ENCODE measurements around the gene TRHDE.

Gene TRHDE

DNA sequence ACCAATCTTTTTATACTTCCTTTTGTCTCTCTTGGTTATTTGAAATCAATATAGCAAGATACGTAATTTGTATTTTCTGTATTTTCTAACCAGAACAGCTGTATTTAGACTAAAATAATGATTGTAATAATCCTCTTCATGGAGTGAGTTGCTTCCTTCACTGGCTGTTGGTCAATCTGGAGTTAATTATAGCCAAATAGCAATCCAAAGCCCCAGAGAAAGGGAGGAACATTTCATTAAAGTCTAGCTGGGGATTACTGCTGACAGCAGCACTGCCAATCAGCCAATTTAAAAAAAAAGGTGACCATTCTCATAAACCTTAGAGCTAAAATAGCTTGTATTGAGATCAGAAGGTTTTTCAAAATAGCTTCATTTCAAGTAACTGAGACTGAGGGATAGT lies 118.0 kb downstream of the TRHDE start:
- H3K9me3 ChIP-seq (ENCODE audit: insufficient read depth, low read length), result no peaks in the 10 kb centered on the region
- no peak overlapping the region for H3K4me3 ChIP-seq (ENCODE audit: low read length)
- H3K4me1 ChIP-seq (ENCODE audit: low read length), result no peaks in the 10 kb centered on the region
- H3K27me3 ChIP-seq (ENCODE audit: low read depth, low read length), result no peaks in the 10 kb centered on the region
- no peak overlapping the region for H3K4me2 ChIP-seq (ENCODE audit: low read length)
- no peaks in the 10 kb centered on the region for H3K36me3 ChIP-seq (replicated peaks; ENCODE audit: low read depth, low read length)
- TF ChIP-seq, protein P1, sequence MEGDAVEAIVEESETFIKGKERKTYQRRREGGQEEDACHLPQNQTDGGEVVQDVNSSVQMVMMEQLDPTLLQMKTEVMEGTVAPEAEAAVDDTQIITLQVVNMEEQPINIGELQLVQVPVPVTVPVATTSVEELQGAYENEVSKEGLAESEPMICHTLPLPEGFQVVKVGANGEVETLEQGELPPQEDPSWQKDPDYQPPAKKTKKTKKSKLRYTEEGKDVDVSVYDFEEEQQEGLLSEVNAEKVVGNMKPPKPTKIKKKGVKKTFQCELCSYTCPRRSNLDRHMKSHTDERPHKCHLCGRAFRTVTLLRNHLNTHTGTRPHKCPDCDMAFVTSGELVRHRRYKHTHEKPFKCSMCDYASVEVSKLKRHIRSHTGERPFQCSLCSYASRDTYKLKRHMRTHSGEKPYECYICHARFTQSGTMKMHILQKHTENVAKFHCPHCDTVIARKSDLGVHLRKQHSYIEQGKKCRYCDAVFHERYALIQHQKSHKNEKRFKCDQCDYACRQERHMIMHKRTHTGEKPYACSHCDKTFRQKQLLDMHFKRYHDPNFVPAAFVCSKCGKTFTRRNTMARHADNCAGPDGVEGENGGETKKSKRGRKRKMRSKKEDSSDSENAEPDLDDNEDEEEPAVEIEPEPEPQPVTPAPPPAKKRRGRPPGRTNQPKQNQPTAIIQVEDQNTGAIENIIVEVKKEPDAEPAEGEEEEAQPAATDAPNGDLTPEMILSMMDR (IDR thresholded peaks at IDR 0.05; ENCODE audit: low read depth, low read length), result no peak
- H3K27ac ChIP-seq (ENCODE audit: low read length), result no peak overlapping the region
- H3K79me2 ChIP-seq (ENCODE audit: low read length), result no peaks in the 10 kb centered on the region
- no peak overlapping the region for H3K9ac ChIP-seq (ENCODE audit: low read length)
- H2AFZ ChIP-seq (ENCODE audit: low read depth, low read length), result no peak overlapping the region
- no peaks in the 10 kb centered on the region for H4K20me1 ChIP-seq (ENCODE audit: insufficient read depth, low read length)

DNA sequence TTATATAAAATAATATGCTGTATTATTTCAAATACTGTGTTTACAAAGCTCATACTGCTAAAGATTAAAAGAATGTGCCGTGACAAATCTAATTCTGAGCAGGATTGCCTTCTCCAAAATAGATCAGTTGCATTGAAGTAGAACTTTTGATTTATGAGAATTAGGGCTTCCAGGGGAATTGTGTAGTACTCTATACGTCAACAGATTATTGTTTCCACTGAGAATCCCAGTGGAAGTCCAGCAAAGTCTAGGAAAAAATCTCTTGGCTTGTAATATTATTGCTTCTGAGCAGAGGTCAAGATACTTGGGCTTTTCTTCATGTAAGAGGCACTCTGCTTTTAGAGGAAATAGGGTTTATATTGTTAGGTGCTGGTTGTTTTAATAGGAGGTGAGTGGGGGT lies 133.9 kb downstream of the TRHDE start:
- Histone ChIP-seq H2AFZ (ENCODE audit: low read depth, low read length) (no peak overlapping the region), H3K9ac (ENCODE audit: low read length) (no peak overlapping the region), H3K79me2 (ENCODE audit: low read length) (no peaks in the 10 kb centered on the region), H3K4me2 (ENCODE audit: low read length) (no peak overlapping the region), H3K4me1 (ENCODE audit: low read length) (no peaks in the 10 kb centered on the region), H3K4me3 (ENCODE audit: low read length) (no peak overlapping the region), H4K20me1 (ENCODE audit: insufficient read depth, low read length) (no peaks in the 10 kb centered on the region), H3K27ac (ENCODE audit: low read length) (no peak overlapping the region), H3K36me3 (replicated peaks; ENCODE audit: low read depth, low read length) (no peaks in the 10 kb centered on the region), H3K9me3 (ENCODE audit: insufficient read depth, low read length) (no peaks in the 10 kb centered on the region), H3K27me3 (ENCODE audit: low read depth, low read length) (no peaks in the 10 kb centered on the region)
- TF ChIP-seq, protein P1 (IDR thresholded peaks at IDR 0.05; ENCODE audit: low read depth, low read length), result no peak
- TF ChIP-seq EZH2phosphoT487 (IDR thresholded peaks at IDR 0.05; ENCODE audit: low read depth), result no peak

DNA sequence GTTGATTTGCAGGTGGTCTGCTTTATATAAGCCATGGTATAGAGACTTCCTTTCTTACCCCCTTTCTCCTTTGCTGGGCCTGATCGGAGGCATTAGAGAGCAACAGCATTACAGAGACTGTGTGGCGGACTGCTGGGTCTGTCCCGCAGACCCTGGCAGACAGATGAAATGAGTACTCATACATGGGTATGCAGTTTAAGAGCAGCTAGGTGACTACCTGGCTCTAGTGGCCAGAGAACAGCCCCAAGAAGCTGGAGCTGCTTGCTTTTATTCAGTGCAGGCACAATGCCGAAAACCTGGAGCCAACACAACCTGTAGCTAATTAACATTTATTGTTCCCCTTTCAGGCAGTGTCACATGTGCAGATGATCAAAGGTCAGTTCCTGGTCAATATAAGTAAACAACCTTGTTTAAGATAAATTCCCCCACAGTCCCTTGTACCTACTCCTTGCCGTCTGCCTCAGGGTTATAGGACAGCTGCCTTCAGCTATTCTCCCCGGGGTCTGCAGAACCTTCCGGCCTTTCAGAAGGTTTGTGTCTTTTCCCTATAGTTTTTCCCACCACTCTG lies 160.0 kb downstream of the TRHDE start:
- Histone ChIP-seq H3K9me3 (ENCODE audit: insufficient read depth, low read length) (no peaks in the 10 kb centered on the region), H3K36me3 (replicated peaks; ENCODE audit: low read depth, low read length) (no peaks in the 10 kb centered on the region), H3K4me1 (ENCODE audit: low read length) (no peaks in the 10 kb centered on the region), H3K27ac (ENCODE audit: low read length) (no peak overlapping the region), H2AFZ (ENCODE audit: low read depth, low read length) (no peak overlapping the region), H3K4me2 (ENCODE audit: low read length) (no peak overlapping the region), H3K9ac (ENCODE audit: low read length) (no peak overlapping the region), H3K27me3 (ENCODE audit: low read depth, low read length) (no peaks in the 10 kb centered on the region), H4K20me1 (ENCODE audit: insufficient read depth, low read length) (no peaks in the 10 kb centered on the region), H3K4me3 (ENCODE audit: low read length) (no peak overlapping the region), H3K79me2 (ENCODE audit: low read length) (no peaks in the 10 kb centered on the region)
- TF ChIP-seq, protein P1 (IDR thresholded peaks at IDR 0.05; ENCODE audit: low read depth, low read length), result no peak
- TF ChIP-seq EZH2phosphoT487 (IDR thresholded peaks at IDR 0.05; ENCODE audit: low read depth), result no peak

DNA sequence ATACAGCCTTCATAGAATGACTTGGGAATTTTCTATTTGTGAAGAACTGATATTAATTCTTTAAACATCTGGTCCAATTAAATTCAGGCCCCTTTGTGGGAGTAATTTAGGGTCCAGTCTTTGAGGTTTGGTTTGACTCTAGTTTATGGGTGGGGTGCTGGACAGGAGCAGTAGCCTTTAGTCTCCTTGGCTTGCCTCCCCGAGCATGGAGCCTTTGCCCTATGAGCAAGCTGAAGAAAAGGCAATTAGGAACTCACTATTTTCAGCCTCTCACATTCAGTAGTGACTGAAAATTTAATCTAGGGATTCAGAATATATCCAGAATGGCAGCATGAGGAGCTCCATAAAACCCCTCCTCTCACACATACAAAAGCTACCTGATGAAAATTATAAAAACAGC lies 161.1 kb downstream of the TRHDE start:
- no peaks in the 10 kb centered on the region for H3K79me2 ChIP-seq (ENCODE audit: low read length)
- no peaks in the 10 kb centered on the region for H3K4me1 ChIP-seq (ENCODE audit: low read length)
- no peak overlapping the region for H3K4me3 ChIP-seq (ENCODE audit: low read length)
- H3K4me2 ChIP-seq (ENCODE audit: low read length), result no peak overlapping the region
- TF ChIP-seq, protein P1 (IDR thresholded peaks at IDR 0.05; ENCODE audit: low read depth, low read length), result no peak
- TF ChIP-seq EZH2phosphoT487 (IDR thresholded peaks at IDR 0.05; ENCODE audit: low read depth), result no peak
- no peak overlapping the region for H3K9ac ChIP-seq (ENCODE audit: low read length)
- no peak overlapping the region for H2AFZ ChIP-seq (ENCODE audit: low read depth, low read length)
- no peaks in the 10 kb centered on the region for H3K27me3 ChIP-seq (ENCODE audit: low read depth, low read length)
- no peak overlapping the region for H3K27ac ChIP-seq (ENCODE audit: low read length)
- H3K36me3 ChIP-seq (replicated peaks; ENCODE audit: low read depth, low read length), result no peaks in the 10 kb centered on the region
- H3K9me3 ChIP-seq (ENCODE audit: insufficient read depth, low read length), result no peaks in the 10 kb centered on the region
- no peaks in the 10 kb centered on the region for H4K20me1 ChIP-seq (ENCODE audit: insufficient read depth, low read length)
